Fibroblast of peridontal ligament (primary cell): ENCODE data around the gene MT1F.
"Not testable (repeated sequence)": the region's sequence is repeated elsewhere in the genome, so short reads cannot be mapped to it uniquely, and the experiment has no call there.

Experiments
- DNase-seq: peaks from one replicate; pipeline ENCODE4 v3.0.0-alpha.2; 2010; ENCODE audit errors: extremely low read depth

MT1F gene

GRCh38 chr16:56657555-56658326 lies at the start of gene MT1F:
Gene MT1F (plus strand): TSS chr16:56657959. CDS start chr16:56658059, 100 bp downstream.
- no peak for DNase-seq

- peak; percentile 92 for DNase-seq
Observed at GRCh38 chr16:56608043-56608875, 49.5 kb upstream of the MT1F start, which contains the start of gene MT2A. Gene MT2A (plus strand): TSS chr16:56608584. CDS start chr16:56608656, 72 bp downstream.

- DNase-seq, result no peak
Observed at GRCh38 chr16:56608876-56609462, 48.8 kb upstream of the MT1F start.

GRCh38 chr16:56609463-56609921 lies 48.3 kb upstream of the MT1F start:
- DNase-seq, result peak; percentile 90

GRCh38 chr16:56610017-56610608 lies 47.6 kb upstream of the MT1F start:
- DNase-seq, result peak; percentile 82

- DNase-seq, result peak; percentile 75
Observed at GRCh38 chr16:56610609-56611111, 47.1 kb upstream of the MT1F start.

- peak; percentile 68 for DNase-seq
Observed at GRCh38 chr16:56611281-56611833, 46.4 kb upstream of the MT1F start.

- DNase-seq, result no peak
Observed at GRCh38 chr16:56613706-56614105, 44.1 kb upstream of the MT1F start.

- DNase-seq, result peak; percentile 19
Observed at GRCh38 chr16:56614549-56614991, 43.2 kb upstream of the MT1F start.

- peak; percentile 38 for DNase-seq
Observed at GRCh38 chr16:56615353-56615752, 42.4 kb upstream of the MT1F start.

GRCh38 chr16:56616608-56617211 lies 41.0 kb upstream of the MT1F start:
- DNase-seq, result no peak

GRCh38 chr16:56617212-56618085 lies 40.3 kb upstream of the MT1F start:
- peak; percentile 68 for DNase-seq

- DNase-seq, result no peak
Observed at GRCh38 chr16:56618138-56618537, 39.6 kb upstream of the MT1F start.

GRCh38 chr16:56620339-56620897 lies 37.3 kb upstream of the MT1F start:
- no peak for DNase-seq

- not testable (repeated sequence) for DNase-seq
Observed at GRCh38 chr16:56621665-56622445, 35.9 kb upstream of the MT1F start.

GRCh38 chr16:56623184-56623583 lies 34.6 kb upstream of the MT1F start:
- not testable (repeated sequence) for DNase-seq

GRCh38 chr16:56623637-56624036 lies 34.1 kb upstream of the MT1F start:
- no peak for DNase-seq

- peak; percentile 70 for DNase-seq
Observed at GRCh38 chr16:56625140-56625942, 32.4 kb upstream of the MT1F start, which contains the start of gene MT1E. Gene MT1E (plus strand): TSS chr16:56625781. CDS start chr16:56625852, 71 bp downstream.
